Mesenchymal stem cell (in vitro differentiated cells and primary cell): ENCODE data around the gene CAMK2G.

Experiments used
- DNase-seq: peaks from one replicate; pipeline ENCODE4 v3.0.0-alpha.2; 2013
- H2AFZ ChIP-seq: one replicate; pipeline ENCODE4 v1.6.1; 2013; ENCODE audit warnings: low read depth, mild to moderate bottlenecking, control low read depth, inconsistent platforms, low read length, moderate library complexity
- H2AK5ac ChIP-seq: 2 replicates; pipeline ENCODE4 v1.6.1; 2013; ENCODE audit warnings: low read length, moderate library complexity, mild to moderate bottlenecking, inconsistent platforms; ENCODE audit not compliant: severe bottlenecking
- H2BK120ac ChIP-seq: one replicate; pipeline ENCODE4 v1.6.1; 2013; ENCODE audit warnings: low read depth, mild to moderate bottlenecking, inconsistent platforms, low read length, moderate library complexity
- H2BK12ac ChIP-seq, 2 experiments: one replicate each; pipeline ENCODE4 v1.6.1; 2013; ENCODE audit warnings: inconsistent platforms in 2 of 2, low read length in 2 of 2, mild to moderate bottlenecking in 2 of 2, moderate library complexity in 2 of 2, control low read depth in 1 of 2
- H2BK15ac ChIP-seq: one replicate; pipeline ENCODE4 v1.6.1; 2013; ENCODE audit warnings: mild to moderate bottlenecking, low read depth, inconsistent platforms; ENCODE audit not compliant: poor library complexity, severe bottlenecking
- H2BK5ac ChIP-seq: 2 replicates; pipeline ENCODE4 v1.6.1; 2013; ENCODE audit warnings: low read depth, mild to moderate bottlenecking, low read length, control low read depth, inconsistent platforms; ENCODE audit not compliant: poor library complexity, severe bottlenecking
- H3K14ac ChIP-seq, 2 experiments: one replicate each; pipeline ENCODE4 v1.6.1; 2013; ENCODE audit warnings: inconsistent platforms in 2 of 2, low read length in 2 of 2, control low read depth in 1 of 2, mild to moderate bottlenecking in 1 of 2, moderate library complexity in 1 of 2
- H3K18ac ChIP-seq, 2 experiments: one replicate each; pipeline ENCODE4 v1.6.1; 2013; ENCODE audit warnings: inconsistent platforms in 2 of 2, low read length in 2 of 2, control low read depth in 1 of 2, low read depth in 1 of 2, mild to moderate bottlenecking in 1 of 2
- H3K23ac ChIP-seq, 2 experiments: one replicate each; pipeline ENCODE4 v1.6.1; 2013; ENCODE audit warnings: inconsistent platforms in 2 of 2, low read length in 2 of 2, mild to moderate bottlenecking in 2 of 2, moderate library complexity in 2 of 2, control low read depth in 1 of 2
- H3K27ac ChIP-seq: 2 replicates; pipeline ENCODE4 v1.5.1; 2013; ENCODE audit warnings: mild to moderate bottlenecking, moderate library complexity, low read length, control low read depth, inconsistent platforms; ENCODE audit not compliant: poor library complexity, severe bottlenecking
- H3K27me3 ChIP-seq, 2 experiments: 2 replicates each; pipeline versions ENCODE4 v1.6.1 to v1.7.0; 2013; ENCODE audit warnings: low read length in 2 of 2, mild to moderate bottlenecking in 2 of 2, moderate library complexity in 2 of 2, control low read depth in 1 of 2, inconsistent platforms in 1 of 2; ENCODE audit not compliant: control insufficient read depth in 1 of 2, insufficient read depth in 1 of 2
- H3K36me3 ChIP-seq, 2 experiments: 2 replicates each; pipeline versions ENCODE4 v1.6.1 to v1.7.0; 2013; ENCODE audit warnings: low read length in 2 of 2, control low read depth in 1 of 2, inconsistent platforms in 1 of 2, low read depth in 1 of 2, mild to moderate bottlenecking in 1 of 2; ENCODE audit not compliant: insufficient read depth in 2 of 2, control insufficient read depth in 1 of 2
- H3K4ac ChIP-seq, 2 experiments: one replicate each; pipeline ENCODE4 v1.6.1; 2013; ENCODE audit warnings: inconsistent platforms in 2 of 2, low read length in 2 of 2, mild to moderate bottlenecking in 2 of 2, moderate library complexity in 2 of 2, control low read depth in 1 of 2, low read depth in 1 of 2
- H3K4me1 ChIP-seq: 2 replicates; pipeline ENCODE4 v1.6.1; 2013; ENCODE audit warnings: low read depth, low read length, control low read depth; ENCODE audit not compliant: control insufficient read depth, insufficient read depth
- H3K4me2 ChIP-seq: 2 replicates; pipeline ENCODE4 v1.6.1; 2013; ENCODE audit warnings: low read length, mild to moderate bottlenecking, inconsistent platforms; ENCODE audit not compliant: poor library complexity, severe bottlenecking
- H3K4me3 ChIP-seq, 2 experiments: 2 replicates each; pipeline versions ENCODE4 v1.5.1 to v1.7.0; 2013; ENCODE audit warnings: low read length in 2 of 2, mild to moderate bottlenecking in 2 of 2, control low read depth in 1 of 2, low read depth in 1 of 2; ENCODE audit not compliant: insufficient read depth in 1 of 2
- H3K79me1 ChIP-seq: replicated peaks from 2 replicates; pipeline ENCODE4 v1.6.1; 2013; ENCODE audit warnings: mild to moderate bottlenecking, control low read depth, low read length, inconsistent platforms; ENCODE audit not compliant: poor library complexity, severe bottlenecking
- H3K9ac ChIP-seq: 2 replicates; pipeline ENCODE4 v1.7.0; 2013; ENCODE audit warnings: mild to moderate bottlenecking, low read length, moderate library complexity
- H3K9me3 ChIP-seq: 2 replicates; pipeline ENCODE4 v1.7.0; 2013; ENCODE audit warnings: mild to moderate bottlenecking, low read length; ENCODE audit not compliant: control insufficient read depth
- H4K8ac ChIP-seq: one replicate; pipeline ENCODE4 v1.6.1; 2013; ENCODE audit warnings: inconsistent platforms, mild to moderate bottlenecking, low read length, moderate library complexity
- H4K91ac ChIP-seq: one replicate; pipeline ENCODE4 v1.6.1; 2013; ENCODE audit warnings: mild to moderate bottlenecking, low read length, inconsistent platforms
- WGBS: methylation state at CpG from one replicate; pipeline ENCODE4 v1.1.7; 2013; ENCODE audit warnings: mixed read lengths; 5-methylcytosine and 5-hydroxymethylcytosine counted together

The CAMK2G gene

DNA sequence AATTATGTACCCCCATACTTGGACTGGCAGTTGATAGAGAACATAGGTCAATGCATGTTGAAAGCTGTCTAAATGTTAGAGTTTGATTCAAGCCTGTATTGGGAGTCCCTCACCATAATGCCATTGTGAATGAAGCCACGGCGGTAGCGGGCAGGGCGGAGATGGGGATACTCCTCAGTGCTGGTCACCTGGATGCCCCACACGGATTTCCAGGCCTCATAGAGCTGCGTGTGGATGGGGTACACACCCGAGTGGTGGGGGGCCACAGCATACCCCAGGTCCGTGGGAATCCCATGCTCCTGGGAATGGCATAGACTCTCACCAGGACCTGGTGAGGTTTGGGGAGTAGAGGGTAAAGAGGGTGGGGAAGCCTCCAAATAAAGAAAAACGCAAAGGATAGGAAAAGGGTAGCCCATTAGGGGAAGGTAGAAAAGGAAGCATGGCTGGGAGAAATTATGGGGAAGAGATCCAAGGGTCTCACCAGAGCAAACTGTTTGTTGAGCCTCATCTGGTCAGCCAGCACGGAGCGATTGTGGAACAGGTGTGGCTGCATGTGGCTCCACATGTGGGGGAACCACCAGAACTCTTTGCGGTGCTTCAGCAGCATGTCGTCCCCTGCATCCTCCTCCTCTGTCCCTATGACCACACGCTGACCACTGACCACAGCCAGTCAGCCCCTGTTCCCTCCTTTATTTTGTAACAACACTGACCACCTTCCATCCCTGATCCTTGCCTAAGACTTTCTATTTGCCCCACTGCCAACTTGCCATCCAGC is 68.0 kb downstream of the CAMK2G start:
- no peak overlapping the region for H2BK5ac ChIP-seq
- H4K8ac ChIP-seq: no peak overlapping the region
- H3K4ac ChIP-seq: no peak overlapping the region
- no peak overlapping the region for H2BK12ac ChIP-seq
- peaks cover 33% of the 10 kb centered on the region for H3K79me1 ChIP-seq
- WGBS: 95% methylated on average over 14 of the region's 14 CpGs
- no peak overlapping the region for H4K91ac ChIP-seq
- H2BK15ac ChIP-seq: no peak overlapping the region
- H3K9ac ChIP-seq: peak overlapping the region; percentile 24
- H2BK120ac ChIP-seq: no peak overlapping the region
- no peak overlapping the region for H3K23ac ChIP-seq
- no peaks in the 10 kb centered on the region for H3K9me3 ChIP-seq
- peaks cover 4% of the 10 kb centered on the region for H3K4me1 ChIP-seq
- H2AK5ac ChIP-seq: no peak overlapping the region
- H3K27ac ChIP-seq: no peak overlapping the region
- peaks cover 61 to 85% of the 10 kb centered on the region in 2 experiments for H3K36me3 ChIP-seq
- no peaks in the 10 kb centered on the region for H3K27me3 ChIP-seq
- H3K14ac ChIP-seq: no peak overlapping the region
- no peak for DNase-seq
- no peak overlapping the region for H3K18ac ChIP-seq
- H3K4me2 ChIP-seq: no peak overlapping the region
- H2AFZ ChIP-seq: no peak overlapping the region
- H3K4me3 ChIP-seq: peak overlapping the region in 1 of 2 experiments; percentile 56

DNA sequence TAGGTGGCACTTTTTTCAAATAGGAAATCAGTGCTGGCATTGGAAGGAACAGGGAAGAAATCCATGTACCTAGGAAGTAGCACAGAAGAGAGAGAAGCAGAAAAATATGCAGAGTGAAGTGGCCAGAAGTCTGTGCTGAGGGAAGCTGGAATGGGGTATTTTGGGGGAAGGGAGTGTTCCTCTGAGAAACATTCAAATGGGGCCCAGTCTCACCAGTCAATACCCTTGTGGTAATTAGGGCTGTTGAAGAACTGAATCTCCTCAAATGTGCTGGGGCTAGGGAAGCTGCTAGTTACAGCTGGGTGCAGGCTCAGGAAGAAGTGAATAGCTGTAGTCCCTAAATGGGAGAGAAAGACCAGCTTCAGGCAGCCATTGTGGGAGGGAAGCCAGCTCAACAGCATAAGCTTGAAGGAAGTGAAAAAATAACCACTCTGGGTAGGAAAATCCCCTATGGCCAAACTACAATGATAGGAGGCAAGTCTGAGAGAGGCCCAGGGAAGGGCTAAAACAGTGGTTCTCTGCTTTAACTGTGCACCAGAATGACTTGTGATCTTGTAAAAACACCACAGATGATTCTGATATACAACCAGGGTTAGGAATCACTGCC is 70.6 kb downstream of the CAMK2G start:
- no peak overlapping the region for H2BK120ac ChIP-seq
- H2BK15ac ChIP-seq: no peak overlapping the region
- no peak overlapping the region for H2AFZ ChIP-seq
- H3K27me3 ChIP-seq: no peaks in the 10 kb centered on the region
- no peak overlapping the region for H3K14ac ChIP-seq
- no peak overlapping the region for H2BK5ac ChIP-seq
- peaks cover 87 to 96% of the 10 kb centered on the region in 2 experiments for H3K36me3 ChIP-seq
- no peak overlapping the region for H3K18ac ChIP-seq
- no peak overlapping the region for H3K23ac ChIP-seq
- no peak overlapping the region for H3K4me3 ChIP-seq
- peak overlapping the region; percentile 32 for H4K8ac ChIP-seq
- no peak overlapping the region for H3K27ac ChIP-seq
- DNase-seq: no peak
- H3K79me1 ChIP-seq: peaks cover 24% of the 10 kb centered on the region
- no peak overlapping the region for H4K91ac ChIP-seq
- no peak overlapping the region for H3K4ac ChIP-seq
- H3K9me3 ChIP-seq: no peaks in the 10 kb centered on the region
- H3K4me1 ChIP-seq: peaks cover 2% of the 10 kb centered on the region
- no peak overlapping the region for H2BK12ac ChIP-seq
- no peak overlapping the region for H2AK5ac ChIP-seq
- H3K4me2 ChIP-seq: no peak overlapping the region
- no peak overlapping the region for H3K9ac ChIP-seq

DNA sequence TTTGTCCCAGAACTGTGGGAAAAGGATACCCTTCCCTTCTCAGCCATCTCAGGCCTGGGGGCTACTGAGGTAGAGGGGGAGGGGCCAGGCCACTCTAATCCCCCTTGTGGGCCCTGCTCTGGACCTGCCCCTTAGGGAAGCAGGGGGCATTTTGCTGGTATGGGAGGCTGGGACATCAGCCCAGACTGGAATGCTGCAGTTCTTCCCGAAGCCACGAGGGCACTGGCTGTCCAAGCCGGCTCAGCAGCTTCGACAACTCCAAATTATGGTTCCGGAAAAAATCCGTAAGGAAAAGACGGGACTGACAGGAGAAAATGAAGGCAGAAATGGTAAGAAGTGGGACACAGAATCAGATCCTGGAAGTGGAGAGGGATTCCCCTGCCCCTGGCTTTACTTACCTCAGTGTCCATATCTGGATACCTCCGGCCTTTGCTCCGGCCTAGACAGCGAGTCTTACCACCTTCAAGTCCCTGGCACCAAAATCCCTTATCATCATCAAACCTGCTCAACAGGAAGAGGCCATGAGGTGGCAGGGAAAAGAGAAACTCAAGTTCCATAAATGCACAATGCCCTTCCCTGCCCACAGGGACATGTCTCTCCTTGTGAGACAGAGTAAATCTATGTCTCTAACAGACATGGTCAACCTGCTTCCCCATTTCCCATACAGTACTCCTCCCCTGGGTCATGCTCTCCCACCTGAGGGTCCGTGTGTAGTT is 71.9 kb downstream of the CAMK2G start:
- DNase-seq: no peak
- no peak overlapping the region for H4K8ac ChIP-seq
- peaks cover 2% of the 10 kb centered on the region for H3K4me1 ChIP-seq
- no peak overlapping the region for H2BK120ac ChIP-seq
- H2BK12ac ChIP-seq: no peak overlapping the region
- WGBS: 94% methylated on average over 11 of the region's 11 CpGs
- no peak overlapping the region for H3K14ac ChIP-seq
- no peak overlapping the region for H3K27ac ChIP-seq
- no peak overlapping the region for H4K91ac ChIP-seq
- peaks cover 13% of the 10 kb centered on the region for H3K79me1 ChIP-seq
- H2BK5ac ChIP-seq: no peak overlapping the region
- no peak overlapping the region for H3K4me2 ChIP-seq
- no peaks in the 10 kb centered on the region for H3K27me3 ChIP-seq
- H3K4me3 ChIP-seq: no peak overlapping the region
- H2AK5ac ChIP-seq: no peak overlapping the region
- no peak overlapping the region for H2AFZ ChIP-seq
- no peak overlapping the region for H3K23ac ChIP-seq
- no peak overlapping the region for H3K18ac ChIP-seq
- no peaks in the 10 kb centered on the region for H3K9me3 ChIP-seq
- H3K4ac ChIP-seq: no peak overlapping the region
- H3K9ac ChIP-seq: peak overlapping the region; percentile 1
- H2BK15ac ChIP-seq: no peak overlapping the region
- H3K36me3 ChIP-seq: peaks cover 86 to 97% of the 10 kb centered on the region in 2 experiments

DNA sequence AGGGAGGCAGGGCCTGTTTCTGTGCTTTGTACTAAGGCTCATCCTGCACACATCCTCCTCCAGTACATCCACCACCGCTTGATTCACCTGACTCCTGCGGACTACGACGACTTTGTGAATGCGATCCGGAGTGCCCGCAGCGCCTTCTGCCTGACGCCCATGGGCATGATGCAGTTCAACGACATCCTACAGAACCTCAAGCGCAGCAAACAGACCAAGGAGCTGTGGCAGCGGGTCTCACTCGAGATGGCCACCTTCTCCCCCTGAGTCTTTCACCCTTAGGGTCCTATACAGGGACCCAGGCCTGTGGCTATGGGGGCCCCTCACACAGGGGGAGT is 73.1 kb downstream of the CAMK2G start:
- Histone ChIP-seq H3K4me2 (no peak overlapping the region), H2BK120ac (no peak overlapping the region), H3K79me1 (peaks cover 3% of the 10 kb centered on the region), H2BK5ac (no peak overlapping the region), H4K8ac (no peak overlapping the region), H3K27ac (no peak overlapping the region), H2AFZ (no peak overlapping the region), H2BK12ac (no peak overlapping the region), H3K36me3 (peaks cover 84 to 97% of the 10 kb centered on the region in 2 experiments), H4K91ac (no peak overlapping the region), H3K4me1 (peaks cover 2% of the 10 kb centered on the region), H3K18ac (no peak overlapping the region), H3K14ac (no peak overlapping the region), H3K23ac (no peak overlapping the region), H2AK5ac (no peak overlapping the region), H3K9me3 (no peaks in the 10 kb centered on the region), H2BK15ac (no peak overlapping the region), H3K27me3 (no peaks in the 10 kb centered on the region), H3K4ac (no peak overlapping the region), H3K9ac (no peak overlapping the region), H3K4me3 (no peak overlapping the region)
- no peak for DNase-seq
- 94% methylated on average over 13 of the region's 13 CpGs for WGBS
